Keratinocyte (primary cell): ENCODE measurements around the gene SURF2. TPM values are rescaled to one million over a fixed set of nuclear protein-coding genes. Genes with fewer than 3 reads are reported as not detected.
A peak's percentile ranks its signal among the peaks of the same experiment; 100 is the strongest.
"Not testable (repeated sequence)": the region's sequence is repeated elsewhere in the genome, so short reads cannot be mapped to it uniquely, and the experiment has no call there.

Source experiments
- DNase-seq: peaks from one replicate; pipeline ENCODE4 v3.0.0-alpha.2; 2011; ENCODE audit warnings: low read depth, missing footprints, low spot score
- FAIRE-seq: peaks from 2 replicates; lab custom pipeline; 2011; peaks lifted over from hg19 to GRCh38; lab: Jason Lieb, UNC
- H2AFZ ChIP-seq: 2 replicates; pipeline ENCODE4 v1.6.0; 2012; ENCODE audit warnings: low read length, control low read depth, inconsistent platforms; ENCODE audit not compliant: control insufficient read depth
- H3K27ac ChIP-seq: 2 replicates; pipeline ENCODE4 v1.5.1; 2011; ENCODE audit warnings: low read length; ENCODE audit not compliant: control insufficient read depth, insufficient read depth
- H3K27me3 ChIP-seq: 3 replicates; pipeline ENCODE4 v1.6.0; 2011; ENCODE audit warnings: low read length; ENCODE audit not compliant: control insufficient read depth, insufficient read depth; ENCODE audit errors: extremely low read depth
- H3K36me3 ChIP-seq, 2 experiments: 2 replicates in 1 of 2; 3 replicates in 1 of 2; pipeline ENCODE4 v1.5.1; 2011; ENCODE audit warnings: low read length in 2 of 2, mild to moderate bottlenecking in 1 of 2; ENCODE audit not compliant: control insufficient read depth in 2 of 2, insufficient read depth in 2 of 2; ENCODE audit errors: extremely low read depth in 1 of 2
- H3K4me1 ChIP-seq: 3 replicates; pipeline ENCODE4 v1.5.1; 2011; ENCODE audit warnings: low read length; ENCODE audit not compliant: control insufficient read depth, insufficient read depth; ENCODE audit errors: extremely low read depth
- H3K4me2 ChIP-seq: 3 replicates; pipeline ENCODE4 v1.6.0; 2011; ENCODE audit warnings: low read depth, low read length; ENCODE audit not compliant: control insufficient read depth, insufficient read depth; ENCODE audit errors: extremely low read depth
- H3K4me3 ChIP-seq, 3 experiments: fragments of 200-600 bp in 1 of 3; sonication (generic) in 1 of 3; 2 replicates in 2 of 3; 3 replicates in 1 of 3; pipeline ENCODE4 v1.5.1; 2011 to 2016; ENCODE audit warnings: low read length in 3 of 3, mild to moderate bottlenecking in 3 of 3, control low read depth in 2 of 3, inconsistent platforms in 1 of 3, low read depth in 1 of 3, mixed read lengths in 1 of 3, mixed run types in 1 of 3, moderate library complexity in 1 of 3; ENCODE audit not compliant: control insufficient read depth in 2 of 3, insufficient read depth in 2 of 3; ENCODE audit errors: extremely low read depth in 1 of 3
- H3K79me2 ChIP-seq: 2 replicates; pipeline ENCODE4 v1.6.0; 2012; ENCODE audit warnings: low read length; ENCODE audit not compliant: control insufficient read depth, insufficient read depth
- H3K9ac ChIP-seq: 3 replicates; pipeline ENCODE4 v1.6.0; 2011; ENCODE audit warnings: low read length; ENCODE audit not compliant: control insufficient read depth, insufficient read depth; ENCODE audit errors: extremely low read depth
- H3K9me1 ChIP-seq: 3 replicates; pipeline ENCODE4 v1.6.0; 2011; ENCODE audit warnings: low read length; ENCODE audit not compliant: control insufficient read depth, insufficient read depth; ENCODE audit errors: extremely low read depth
- H3K9me3 ChIP-seq: 2 replicates; pipeline ENCODE4 v1.5.1; 2012; ENCODE audit warnings: low read depth, low read length; ENCODE audit not compliant: control insufficient read depth
- H4K20me1 ChIP-seq: 3 replicates; pipeline ENCODE4 v1.6.0; 2011; ENCODE audit warnings: low read length; ENCODE audit not compliant: control insufficient read depth, insufficient read depth; ENCODE audit errors: extremely low read depth
- CTCF ChIP-seq, 3 experiments: IDR thresholded peaks in 1 of 3; conservative IDR thresholded peaks in 1 of 3; optimal IDR thresholded peaks in 1 of 3; 2 replicates in 2 of 3; 3 replicates in 1 of 3; pipeline versions ENCODE3 to v1.5.1; 2011; ENCODE audit warnings: low read length in 3 of 3, mild to moderate bottlenecking in 3 of 3, moderate library complexity in 2 of 3, control low read depth in 1 of 3, inconsistent platforms in 1 of 3; ENCODE audit not compliant: insufficient read depth in 2 of 3; ENCODE audit errors: extremely low read depth in 1 of 3
- EZH2 ChIP-seq: IDR thresholded peaks from one replicate; pipeline ENCODE4 v1.6.1; 2012; ENCODE audit warnings: inconsistent platforms, mild to moderate bottlenecking, low read length, moderate library complexity
- dilution Hi-C: fragments of 300-500 bp; cut with MboI; formaldehyde crosslinking; loops from one replicate; pipeline ENCODE4 v1.7.0; 2020; ENCODE audit warnings: low sequenced_read_pairs; ENCODE audit not compliant: extremely low pct_ligation_motif_present
- polyA plus RNA-seq, 5 experiments: library from polyadenylated mRNA; depleted of rRNA in 3 of 5; stranded (reverse) in 3 of 5; stranded (forward) in 1 of 5; unstranded in 1 of 5; fragments of >200 nt; gene quantifications; 1 replicate in 1 of 5; 2 replicates in 3 of 5; 3 replicates in 1 of 5; pipeline versions ENCODE4 v1.2.1 to v1.2.3, GENCODE V29; 2011 to 2012; ENCODE audit warnings: missing spikeins in 2 of 5, low read depth in 1 of 5, low replicate concordance in 1 of 5

Gene SURF2
- polyA plus RNA-seq, 1 donor (not counting 4 experiments of a cell fraction or from before 2014, with no cell fraction given), result 28.2 TPM

GRCh38 chr9:133333566-133333965 is 22.8 kb upstream of the SURF2 start:
- TF ChIP-seq CTCF (optimal IDR thresholded peaks at IDR 0.05 in 1 of 3, IDR thresholded peaks at IDR 0.05 in 1 of 3, conservative IDR thresholded peaks at IDR 0.05 in 1 of 3; ENCODE audit: extremely low read depth in 1 of 3, insufficient read depth in 2 of 3, low read length in 3 of 3) (peak in 2 of 3 experiments; percentile 10 to 24), EZH2 (no peak)
- H2AFZ ChIP-seq, result no peak overlapping the region
- DNase-seq (no peak), FAIRE-seq (no peak)
- no peaks in the 10 kb centered on the region for H3K9me1 ChIP-seq
- H3K27me3 ChIP-seq, result no peaks in the 10 kb centered on the region
- H3K4me2 ChIP-seq, result no peak overlapping the region
- no peak overlapping the region for H3K9ac ChIP-seq
- H3K36me3 ChIP-seq, result peaks cover 24 to 31% of the 10 kb centered on the region in 2 experiments
- H3K4me3 ChIP-seq, result no peak overlapping the region
- H3K27ac ChIP-seq, result no peak overlapping the region
- H3K79me2 ChIP-seq, result peaks cover 39% of the 10 kb centered on the region
- H3K4me1 ChIP-seq, result peaks cover 18% of the 10 kb centered on the region
- H4K20me1 ChIP-seq, result no peaks in the 10 kb centered on the region
- H3K9me3 ChIP-seq, result no peaks in the 10 kb centered on the region
- dilution Hi-C loops, result no loop called here

GRCh38 chr9:133334161-133334560 is 22.2 kb upstream of the SURF2 start:
- peaks cover 18% of the 10 kb centered on the region for H3K4me1 ChIP-seq
- no peaks in the 10 kb centered on the region for H3K27me3 ChIP-seq
- H3K36me3 ChIP-seq, result peaks cover 24 to 31% of the 10 kb centered on the region in 2 experiments
- peaks cover 39% of the 10 kb centered on the region for H3K79me2 ChIP-seq
- no peak overlapping the region for H3K9ac ChIP-seq
- dilution Hi-C loops, result no loop called here
- H3K9me3 ChIP-seq, result no peaks in the 10 kb centered on the region
- no peak for TF ChIP-seq EZH2
- no peak for TF ChIP-seq CTCF (optimal IDR thresholded peaks at IDR 0.05 in 1 of 3, IDR thresholded peaks at IDR 0.05 in 1 of 3, conservative IDR thresholded peaks at IDR 0.05 in 1 of 3; ENCODE audit: extremely low read depth in 1 of 3, insufficient read depth in 2 of 3, low read length in 3 of 3)
- no peaks in the 10 kb centered on the region for H4K20me1 ChIP-seq
- DNase-seq (no peak), FAIRE-seq (no peak)
- no peak overlapping the region for H2AFZ ChIP-seq
- H3K4me3 ChIP-seq, result no peak overlapping the region
- peak overlapping the region; percentile 28 for H3K27ac ChIP-seq
- peak overlapping the region; percentile 96 for H3K4me2 ChIP-seq
- H3K9me1 ChIP-seq, result no peaks in the 10 kb centered on the region

- H3K27me3 ChIP-seq, dilution Hi-C loops, H4K20me1 ChIP-seq, DNase-seq, H2AFZ ChIP-seq, H3K9me3 ChIP-seq, FAIRE-seq, H3K9me1 ChIP-seq: not testable (repeated sequence)
- peaks cover 28 to 38% of the 10 kb centered on the region in 2 experiments for H3K36me3 ChIP-seq
- peak overlapping the region; percentile 76 for H3K27ac ChIP-seq
- H3K79me2 ChIP-seq, result peaks cover 39% of the 10 kb centered on the region
- H3K4me3 ChIP-seq, result peak overlapping the region; percentile 81 to 95 (median 82)
- H3K4me1 ChIP-seq, result peaks cover 18% of the 10 kb centered on the region
- H3K9ac ChIP-seq, result peak overlapping the region; percentile 80
- peak overlapping the region; percentile 96 for H3K4me2 ChIP-seq
These were observed 21.5 kb upstream of the SURF2 start for GRCh38 chr9:133334888-133335287.
